ENCODE measurements around the gene STAT1. TPM values are rescaled to one million over a fixed set of nuclear protein-coding genes. Genes with fewer than 3 reads are reported as not detected.

STAT1 gene
- polyA plus RNA-seq, 10 donors = 26.0 to 41.0 (median 35.8) TPM

- no peak for DNase-seq
Measured at GRCh38 chr2:191036363-191036762, 22.4 kb upstream of the STAT1 start.

- peak in 1 of 3 donors; percentile 31 for DNase-seq
Measured at GRCh38 chr2:191032588-191033429, 18.8 kb upstream of the STAT1 start.

- no peak for DNase-seq
Measured at GRCh38 chr2:191031256-191031655, 17.3 kb upstream of the STAT1 start.

GRCh38 chr2:191030521-191031154 lies 16.7 kb upstream of the STAT1 start:
- peak in 2 of 3 donors; percentile 17 to 55 for DNase-seq

GRCh38 chr2:191029280-191029950 lies 15.4 kb upstream of the STAT1 start:
- no peak for DNase-seq

- no peak for DNase-seq
Measured at GRCh38 chr2:191026377-191026776, 12.4 kb upstream of the STAT1 start.

- DNase-seq = no peak
Measured at GRCh38 chr2:191025135-191025534, 11.2 kb upstream of the STAT1 start.

GRCh38 chr2:191023235-191023679 lies 9.3 kb upstream of the STAT1 start:
- no peak for DNase-seq

- peak in 2 of 3 donors; percentile 65 to 70 for DNase-seq
Measured at GRCh38 chr2:191020742-191021381, 6.9 kb upstream of the STAT1 start.

GRCh38 chr2:191020221-191020741 lies 6.3 kb upstream of the STAT1 start:
- DNase-seq = peak; percentile 97 to 99 (median 99)

- no peak for DNase-seq
Measured at GRCh38 chr2:191019376-191019775, 5.4 kb upstream of the STAT1 start.

GRCh38 chr2:191018643-191019119 lies 4.7 kb upstream of the STAT1 start:
- DNase-seq = no peak

GRCh38 chr2:191018048-191018447 lies 4.1 kb upstream of the STAT1 start:
- no peak for DNase-seq

- DNase-seq = no peak
Measured at GRCh38 chr2:191015831-191016230, 1.9 kb upstream of the STAT1 start.

GRCh38 chr2:191015239-191015638 lies 1.3 kb upstream of the STAT1 start:
- no peak for DNase-seq

- DNase-seq = no peak
Measured at GRCh38 chr2:191014653-191015020, 666 bp upstream of the STAT1 start.

- no peak for DNase-seq
Measured at GRCh38 chr2:191013682-191013931, 364 bp downstream of the STAT1 start.

- DNase-seq = peak in 1 of 3 donors; percentile 25
Measured at GRCh38 chr2:191012845-191013681, 908 bp downstream of the STAT1 start.

GRCh38 chr2:191012346-191012745 lies 1.6 kb downstream of the STAT1 start:
- DNase-seq = no peak

- DNase-seq = no peak
Measured at GRCh38 chr2:191010887-191011885, 2.8 kb downstream of the STAT1 start.

Measured in muscle of back (tissue), 11 donors.